Esophagus squamous epithelium (tissue), 4 donors: Measurements from ENCODE around the gene SIGMAR1.

Source experiments
- POLR2A ChIP-seq, 4 donors: fragments of 450-650 bp; IDR thresholded peaks; one replicate each; pipeline ENCODE4 v1.6.1; 2017; ENCODE audit warnings: antibody characterized with exemption in 4 of 4, mild to moderate bottlenecking in 4 of 4, moderate library complexity in 3 of 4
- TF ChIP-seq, protein P1 (sequence below), 6 experiments: fragments of 450-650 bp in 4 of 6; fragments of 200-600 bp in 2 of 6; sonication (generic) in 2 of 6; IDR thresholded peaks; one replicate each; pipeline ENCODE4 v1.5.1; 2016 to 2019; ENCODE audit warnings: antibody characterized with exemption in 6 of 6, mild to moderate bottlenecking in 4 of 6, moderate library complexity in 4 of 6

- TF ChIP-seq, protein P1, sequence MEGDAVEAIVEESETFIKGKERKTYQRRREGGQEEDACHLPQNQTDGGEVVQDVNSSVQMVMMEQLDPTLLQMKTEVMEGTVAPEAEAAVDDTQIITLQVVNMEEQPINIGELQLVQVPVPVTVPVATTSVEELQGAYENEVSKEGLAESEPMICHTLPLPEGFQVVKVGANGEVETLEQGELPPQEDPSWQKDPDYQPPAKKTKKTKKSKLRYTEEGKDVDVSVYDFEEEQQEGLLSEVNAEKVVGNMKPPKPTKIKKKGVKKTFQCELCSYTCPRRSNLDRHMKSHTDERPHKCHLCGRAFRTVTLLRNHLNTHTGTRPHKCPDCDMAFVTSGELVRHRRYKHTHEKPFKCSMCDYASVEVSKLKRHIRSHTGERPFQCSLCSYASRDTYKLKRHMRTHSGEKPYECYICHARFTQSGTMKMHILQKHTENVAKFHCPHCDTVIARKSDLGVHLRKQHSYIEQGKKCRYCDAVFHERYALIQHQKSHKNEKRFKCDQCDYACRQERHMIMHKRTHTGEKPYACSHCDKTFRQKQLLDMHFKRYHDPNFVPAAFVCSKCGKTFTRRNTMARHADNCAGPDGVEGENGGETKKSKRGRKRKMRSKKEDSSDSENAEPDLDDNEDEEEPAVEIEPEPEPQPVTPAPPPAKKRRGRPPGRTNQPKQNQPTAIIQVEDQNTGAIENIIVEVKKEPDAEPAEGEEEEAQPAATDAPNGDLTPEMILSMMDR (IDR thresholded peaks at IDR 0.05) = no peak
- no peak for TF ChIP-seq POLR2A (IDR thresholded peaks at IDR 0.05)
Observed at GRCh38 chr9:34610434-34611206, 27.0 kb downstream of the SIGMAR1 start.
